ENCODE data around the gene CDCP1.

Gene CDCP1, protein sequence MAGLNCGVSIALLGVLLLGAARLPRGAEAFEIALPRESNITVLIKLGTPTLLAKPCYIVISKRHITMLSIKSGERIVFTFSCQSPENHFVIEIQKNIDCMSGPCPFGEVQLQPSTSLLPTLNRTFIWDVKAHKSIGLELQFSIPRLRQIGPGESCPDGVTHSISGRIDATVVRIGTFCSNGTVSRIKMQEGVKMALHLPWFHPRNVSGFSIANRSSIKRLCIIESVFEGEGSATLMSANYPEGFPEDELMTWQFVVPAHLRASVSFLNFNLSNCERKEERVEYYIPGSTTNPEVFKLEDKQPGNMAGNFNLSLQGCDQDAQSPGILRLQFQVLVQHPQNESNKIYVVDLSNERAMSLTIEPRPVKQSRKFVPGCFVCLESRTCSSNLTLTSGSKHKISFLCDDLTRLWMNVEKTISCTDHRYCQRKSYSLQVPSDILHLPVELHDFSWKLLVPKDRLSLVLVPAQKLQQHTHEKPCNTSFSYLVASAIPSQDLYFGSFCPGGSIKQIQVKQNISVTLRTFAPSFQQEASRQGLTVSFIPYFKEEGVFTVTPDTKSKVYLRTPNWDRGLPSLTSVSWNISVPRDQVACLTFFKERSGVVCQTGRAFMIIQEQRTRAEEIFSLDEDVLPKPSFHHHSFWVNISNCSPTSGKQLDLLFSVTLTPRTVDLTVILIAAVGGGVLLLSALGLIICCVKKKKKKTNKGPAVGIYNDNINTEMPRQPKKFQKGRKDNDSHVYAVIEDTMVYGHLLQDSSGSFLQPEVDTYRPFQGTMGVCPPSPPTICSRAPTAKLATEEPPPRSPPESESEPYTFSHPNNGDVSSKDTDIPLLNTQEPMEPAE

DNA sequence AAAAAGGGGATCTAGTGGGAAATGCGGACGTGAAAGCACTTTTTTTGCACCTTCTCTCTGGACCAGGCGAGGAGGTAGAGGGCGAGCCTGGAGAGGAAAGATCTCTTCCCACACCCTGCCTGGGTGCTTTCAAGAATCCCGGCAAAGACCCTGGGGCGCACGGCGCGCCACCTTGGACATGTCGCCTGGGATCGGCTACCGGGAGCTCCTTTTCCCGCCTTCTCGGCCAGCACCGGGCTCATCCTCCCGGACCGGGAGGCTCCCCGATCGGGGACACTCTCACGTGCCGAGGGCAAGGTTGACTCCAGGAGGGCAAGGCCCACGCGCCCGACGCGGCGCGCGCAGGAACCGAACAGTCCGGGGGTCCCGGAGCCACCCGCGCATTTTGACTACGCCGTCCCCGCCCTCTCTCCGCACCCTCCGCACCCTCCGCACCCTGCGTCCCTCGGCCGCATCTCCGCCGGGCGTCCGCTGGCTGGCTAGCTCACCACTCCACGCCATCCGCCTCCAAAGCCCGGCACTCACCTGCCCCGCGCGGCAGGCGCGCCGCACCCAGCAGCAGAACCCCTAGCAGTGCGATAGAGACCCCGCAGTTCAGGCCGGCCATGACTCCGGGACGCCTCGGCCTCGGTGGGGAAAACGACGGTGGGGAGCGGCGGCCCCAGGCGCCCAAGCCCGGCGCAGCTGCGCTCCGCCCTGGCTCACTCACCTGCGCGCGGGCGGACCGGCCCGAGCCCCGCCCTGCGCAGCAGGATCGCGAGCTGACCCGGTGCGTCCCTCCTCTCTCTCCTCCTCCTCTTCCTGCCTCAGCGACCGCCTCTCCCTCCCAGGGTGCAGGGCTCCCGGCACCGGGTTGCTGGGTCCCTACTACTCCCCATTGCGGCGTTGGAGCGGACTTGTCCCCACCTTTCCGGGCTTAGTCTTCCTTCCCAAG, at the start of gene CDCP1:
TSS of gene CDCP1 (minus strand) at position 698 of the 934 bp plus-strand sequence. CDS start at position 607, 91 bp downstream.
- peaks cover 33% of the 10 kb centered on the region for H3K9me3 ChIP-seq
- no peak within 1 kb of the TSS for H3K9ac ChIP-seq
- H4K20me1 ChIP-seq: no peaks in the 10 kb centered on the region
- H3K36me3 ChIP-seq: no peaks in the 10 kb centered on the region
- no peak within 1 kb of the TSS for H3K4me2 ChIP-seq
- no peak within 1 kb of the TSS for H3K4me3 ChIP-seq
- H3K4me1 ChIP-seq: no peaks in the 10 kb centered on the region
- no peak for TF ChIP-seq Cebpa-rat (IDR thresholded peaks at IDR 0.05)
- no peak within 1 kb of the TSS for H3K27ac ChIP-seq
- H3K27me3 ChIP-seq: no peaks in the 10 kb centered on the region

DNA sequence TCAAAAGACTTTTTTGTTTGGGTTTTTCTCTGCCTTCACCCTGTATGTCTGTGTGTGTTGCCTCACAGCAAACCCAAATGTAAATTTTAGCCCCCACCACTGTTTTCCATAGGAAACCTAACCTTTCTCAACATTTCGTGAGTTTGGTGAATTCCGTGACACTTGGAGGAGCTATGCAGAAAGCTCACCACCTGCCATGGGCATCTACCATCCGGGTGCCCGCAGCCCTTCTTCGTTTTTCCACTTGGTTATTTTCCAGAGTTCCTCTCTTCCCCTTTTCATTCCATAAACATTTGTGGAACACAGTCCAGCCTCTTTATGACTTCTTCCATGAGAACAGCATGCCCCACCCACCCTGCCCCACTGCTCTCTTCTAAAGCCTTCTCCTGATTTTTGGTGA, 48.6 kb upstream of the CDCP1 start:
- H3K4me1 ChIP-seq: no peaks in the 10 kb centered on the region
- no peak overlapping the region for H3K4me3 ChIP-seq
- no peak overlapping the region for H3K9ac ChIP-seq
- no peaks in the 10 kb centered on the region; the same call in 1 of the 2 replicates for H3K27me3 ChIP-seq
- no peak overlapping the region for H3K27ac ChIP-seq
- H4K20me1 ChIP-seq: no peaks in the 10 kb centered on the region
- TF ChIP-seq Cebpa-rat (IDR thresholded peaks at IDR 0.05): no peak
- no peaks in the 10 kb centered on the region for H3K9me3 ChIP-seq
- no peaks in the 10 kb centered on the region for H3K36me3 ChIP-seq
- H3K4me2 ChIP-seq: no peak overlapping the region

DNA sequence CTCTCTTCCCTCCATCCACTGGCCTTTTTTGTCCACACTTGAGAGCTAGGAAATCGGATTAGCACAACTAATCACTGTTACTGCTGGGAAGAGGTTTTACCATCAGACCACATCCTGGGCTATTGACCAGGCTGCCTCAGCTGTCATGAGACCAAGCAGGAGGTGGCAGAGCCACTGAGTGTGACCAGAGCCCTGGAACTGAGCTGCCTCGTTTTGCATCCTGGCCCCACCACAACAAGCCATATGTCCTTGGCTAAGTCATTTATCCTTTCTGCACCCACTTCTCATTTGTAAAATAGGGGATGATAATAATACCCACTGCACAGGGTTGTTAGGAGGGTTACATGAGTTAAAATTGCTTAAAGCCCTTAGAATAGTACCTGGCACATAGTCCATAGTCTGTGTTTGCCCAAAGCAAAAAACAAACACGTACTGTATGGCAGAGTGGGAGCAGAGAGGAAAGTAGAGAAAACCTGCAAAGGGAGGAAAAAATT, 45.8 kb upstream of the CDCP1 start:
- Histone ChIP-seq H3K27me3 (no peaks in the 10 kb centered on the region; the same call in 1 of the 2 replicates), H3K9ac (no peak overlapping the region), H3K27ac (no peak overlapping the region), H3K4me1 (no peaks in the 10 kb centered on the region), H3K4me2 (no peak overlapping the region), H3K4me3 (no peak overlapping the region), H4K20me1 (no peaks in the 10 kb centered on the region), H3K36me3 (no peaks in the 10 kb centered on the region), H3K9me3 (no peaks in the 10 kb centered on the region)
- TF ChIP-seq Cebpa-rat (IDR thresholded peaks at IDR 0.05): no peak

DNA sequence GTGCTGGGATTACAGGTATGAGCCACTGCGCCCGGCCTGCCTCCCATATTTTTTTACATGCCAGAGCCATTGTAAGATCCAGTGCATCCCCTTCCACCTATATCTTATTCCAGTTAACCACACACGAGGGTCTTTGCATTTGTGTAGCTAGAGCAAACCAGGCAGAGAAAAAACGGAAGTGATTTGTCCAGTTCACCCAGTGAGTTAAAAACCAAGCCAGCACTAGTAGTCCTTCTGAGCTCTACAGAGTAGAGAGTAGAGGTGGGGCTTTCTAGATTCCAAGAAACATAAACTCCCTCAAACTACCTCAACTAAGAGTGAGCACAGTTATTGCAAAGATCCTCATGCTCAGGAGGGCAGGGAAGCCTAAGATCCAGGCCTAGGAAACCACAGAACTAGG, 45.2 kb upstream of the CDCP1 start:
- H3K9ac ChIP-seq: no peak overlapping the region
- H3K27me3 ChIP-seq: no peaks in the 10 kb centered on the region; the same call in 1 of the 2 replicates
- no peaks in the 10 kb centered on the region for H3K9me3 ChIP-seq
- no peaks in the 10 kb centered on the region for H3K36me3 ChIP-seq
- TF ChIP-seq Cebpa-rat (IDR thresholded peaks at IDR 0.05): no peak
- H3K4me3 ChIP-seq: no peak overlapping the region
- H3K27ac ChIP-seq: no peak overlapping the region
- no peak overlapping the region for H3K4me2 ChIP-seq
- H3K4me1 ChIP-seq: no peaks in the 10 kb centered on the region
- no peaks in the 10 kb centered on the region for H4K20me1 ChIP-seq

DNA sequence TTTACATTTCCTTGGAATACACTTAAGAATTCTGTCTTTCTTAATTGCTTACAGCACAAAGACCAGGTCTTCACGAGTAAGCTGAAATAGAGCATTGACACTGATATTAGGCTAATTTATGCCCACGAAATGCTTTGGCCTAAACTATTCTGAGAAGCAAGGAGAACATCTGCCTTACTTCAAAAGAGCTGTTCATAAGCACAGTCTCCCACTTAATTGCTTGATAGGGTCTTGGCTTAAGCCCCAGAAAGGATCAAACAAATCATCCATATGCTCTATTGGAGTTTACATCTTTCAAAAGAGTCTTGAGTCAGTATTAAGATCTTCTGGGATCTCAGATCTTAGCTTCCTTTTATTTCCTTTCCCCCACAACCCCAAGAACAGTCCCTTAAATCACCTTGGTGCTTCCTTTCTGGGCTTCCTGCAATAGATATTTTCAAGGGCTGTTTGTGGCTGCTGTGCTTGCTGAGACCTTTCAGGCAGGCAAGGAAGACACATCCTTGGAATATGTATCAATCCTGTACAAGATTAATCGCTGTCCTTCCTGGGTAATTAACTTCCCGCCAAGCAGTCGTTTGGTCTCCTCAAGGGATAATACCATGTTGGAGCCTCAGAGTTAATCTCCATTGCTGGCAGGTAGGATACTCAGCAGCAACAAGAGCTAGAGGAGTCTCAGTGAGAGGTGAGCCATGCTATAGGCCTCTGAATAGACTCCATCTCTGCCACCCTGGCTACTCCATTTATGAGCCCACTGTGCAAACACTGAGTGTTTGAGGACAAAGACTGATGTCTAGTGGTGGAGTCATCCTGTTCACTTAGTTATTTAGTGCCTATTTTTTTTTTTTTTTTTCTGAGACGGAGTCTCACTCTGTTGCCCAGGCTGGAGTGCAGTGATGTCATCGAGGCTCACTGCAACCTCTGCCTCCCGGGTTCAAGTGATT, 42.8 kb upstream of the CDCP1 start:
- Histone ChIP-seq H3K9ac (no peak overlapping the region), H3K27me3 (no peaks in the 10 kb centered on the region; the same call in 1 of the 2 replicates), H3K4me2 (no peak overlapping the region), H3K4me3 (no peak overlapping the region), H3K9me3 (no peaks in the 10 kb centered on the region), H4K20me1 (no peaks in the 10 kb centered on the region), H3K27ac (no peak overlapping the region), H3K36me3 (no peaks in the 10 kb centered on the region), H3K4me1 (no peaks in the 10 kb centered on the region)
- no peak for TF ChIP-seq Cebpa-rat (IDR thresholded peaks at IDR 0.05)

DNA sequence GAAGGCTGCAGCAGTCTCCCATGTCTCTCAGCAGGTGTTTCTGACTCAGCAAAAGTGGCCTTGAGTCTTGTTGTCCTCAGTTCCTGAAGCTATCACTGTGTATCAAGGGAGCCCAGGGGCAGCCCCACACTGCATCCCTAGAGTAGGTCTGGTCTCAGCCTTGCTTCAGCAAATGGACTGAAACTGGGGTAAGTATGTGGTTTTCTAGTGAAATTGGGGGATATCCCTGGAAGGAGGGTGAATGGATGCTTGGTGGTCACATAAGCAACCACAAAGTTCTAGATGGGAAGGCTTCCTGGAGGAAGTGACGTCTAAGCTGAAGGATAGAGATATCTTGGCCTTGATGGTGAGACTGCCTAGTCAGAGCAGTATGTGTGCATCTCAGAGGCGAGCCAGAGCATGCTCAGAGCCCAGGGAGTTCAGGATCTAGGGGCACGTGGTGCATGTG, 41.5 kb upstream of the CDCP1 start:
- peaks cover 7% of the 10 kb centered on the region; the same call in 1 of the 2 replicates for H3K4me1 ChIP-seq
- no peaks in the 10 kb centered on the region for H3K36me3 ChIP-seq
- H3K4me2 ChIP-seq: no peak overlapping the region
- H3K4me3 ChIP-seq: no peak overlapping the region
- H3K9ac ChIP-seq: no peak overlapping the region
- no peak overlapping the region for H3K27ac ChIP-seq
- no peaks in the 10 kb centered on the region for H4K20me1 ChIP-seq
- H3K27me3 ChIP-seq: no peaks in the 10 kb centered on the region
- no peak for TF ChIP-seq Cebpa-rat (IDR thresholded peaks at IDR 0.05)
- no peaks in the 10 kb centered on the region for H3K9me3 ChIP-seq

DNA sequence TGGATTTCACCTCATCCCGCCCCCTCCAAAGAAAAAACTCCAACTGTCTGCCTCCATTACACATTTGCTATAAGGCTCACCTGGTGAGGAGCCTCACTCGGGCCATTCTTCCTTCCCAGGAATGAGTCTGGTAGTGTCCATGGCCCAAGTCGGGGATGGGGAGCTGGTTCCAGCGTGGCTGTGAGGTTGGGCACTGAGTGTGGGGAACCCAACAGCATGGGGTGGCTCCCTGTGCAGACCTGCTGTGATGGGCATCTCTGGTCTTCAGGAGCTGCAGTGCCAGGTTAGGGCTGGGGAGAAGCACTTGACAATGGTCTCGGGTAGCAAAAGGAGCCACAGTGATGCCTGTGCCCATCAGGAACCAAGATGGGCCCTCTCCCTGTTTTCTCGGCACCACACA, 40.7 kb upstream of the CDCP1 start:
- H3K9me3 ChIP-seq: no peaks in the 10 kb centered on the region
- no peaks in the 10 kb centered on the region for H3K27me3 ChIP-seq
- no peak overlapping the region for H3K4me2 ChIP-seq
- H3K4me3 ChIP-seq: no peak overlapping the region
- no peaks in the 10 kb centered on the region for H3K36me3 ChIP-seq
- TF ChIP-seq Cebpa-rat (IDR thresholded peaks at IDR 0.05): no peak
- H4K20me1 ChIP-seq: no peaks in the 10 kb centered on the region
- H3K4me1 ChIP-seq: peaks cover 8% of the 10 kb centered on the region; the same call in 1 of the 2 replicates
- H3K27ac ChIP-seq: no peak overlapping the region
- H3K9ac ChIP-seq: no peak overlapping the region

DNA sequence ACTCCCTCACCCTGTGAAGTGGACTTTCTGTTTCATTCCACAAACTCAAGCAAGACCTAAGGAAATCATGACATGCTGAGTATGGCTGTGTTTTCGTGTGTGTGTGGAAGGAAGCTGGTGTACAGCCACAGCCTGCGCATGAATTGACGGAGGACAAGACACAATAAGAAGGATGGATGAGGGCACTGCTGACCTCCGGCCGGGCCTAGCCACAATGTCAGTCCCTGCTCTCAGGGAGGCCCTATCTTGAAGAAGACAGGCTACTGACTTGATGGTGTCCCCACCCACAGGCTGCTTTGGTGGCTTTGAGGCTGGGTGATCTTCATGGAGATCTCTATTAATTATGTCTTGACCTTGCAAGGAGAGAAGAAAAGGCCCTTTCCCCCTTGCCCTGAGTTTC, 39.3 kb upstream of the CDCP1 start:
- no peaks in the 10 kb centered on the region for H3K27me3 ChIP-seq
- H3K4me2 ChIP-seq: no peak overlapping the region
- H3K9me3 ChIP-seq: no peaks in the 10 kb centered on the region
- H3K4me1 ChIP-seq: peaks cover 8% of the 10 kb centered on the region; the same call in 1 of the 2 replicates
- no peak overlapping the region for H3K4me3 ChIP-seq
- TF ChIP-seq Cebpa-rat (IDR thresholded peaks at IDR 0.05): no peak
- no peak overlapping the region for H3K27ac ChIP-seq
- no peaks in the 10 kb centered on the region for H4K20me1 ChIP-seq
- no peaks in the 10 kb centered on the region for H3K36me3 ChIP-seq
- no peak overlapping the region for H3K9ac ChIP-seq
